SW480 (cell line): Measurements from ENCODE around the gene OVOL1.
"Not testable (repeated sequence)": the region's sequence is repeated elsewhere in the genome, so short reads cannot be mapped to it uniquely, and the experiment has no call there.

Experiments
- DNase-seq: peaks from one replicate; pipeline ENCODE4 v3.0.0-alpha.2; 2016; ENCODE audit warnings: low spot score

OVOL1 gene

DNA sequence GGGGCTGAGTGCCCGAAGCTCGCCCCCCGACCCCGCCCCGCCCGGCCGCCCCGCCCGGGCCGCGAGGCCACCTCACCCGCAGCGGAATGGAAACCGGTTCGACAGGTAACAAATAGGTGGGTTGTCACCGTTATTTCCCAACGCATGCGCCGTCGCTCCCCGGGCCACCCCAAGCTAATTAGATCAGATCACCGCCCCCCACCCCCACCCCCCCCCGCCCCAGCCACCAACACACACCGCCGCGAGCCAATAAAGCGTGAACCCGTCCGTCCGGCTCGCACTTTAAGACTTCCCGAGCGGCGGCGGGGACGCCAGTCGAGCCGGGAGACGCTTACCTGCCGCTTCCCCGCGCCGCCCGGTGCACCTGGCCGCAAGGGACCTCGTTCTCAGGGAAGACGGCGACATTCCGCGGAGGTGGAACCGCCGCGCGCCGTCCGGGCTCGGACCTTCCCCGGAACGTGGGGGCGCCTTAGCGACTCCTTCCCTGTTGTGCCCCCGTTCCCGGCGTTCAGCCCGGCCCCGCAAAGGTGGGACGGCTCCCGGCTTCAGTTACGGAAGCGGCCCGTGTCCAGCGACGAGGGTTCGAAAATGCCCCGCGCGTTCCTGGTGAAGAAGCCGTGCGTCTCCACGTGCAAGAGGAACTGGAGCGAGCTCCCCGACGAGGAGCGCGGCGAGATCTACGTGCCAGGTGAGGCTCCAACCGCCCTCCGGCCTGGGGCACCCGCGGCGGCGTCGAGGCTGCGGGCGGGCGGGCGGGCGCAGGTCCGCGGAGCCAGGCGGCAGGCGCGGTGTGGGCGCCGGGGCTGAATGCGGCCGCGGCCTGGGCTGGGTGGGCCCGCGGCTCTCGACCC, at the start of gene OVOL1:
Gene OVOL1 (plus strand): TSS at position 278 of the 851 bp plus-strand sequence. CDS start 311 bp downstream, at position 589.
- no peak for DNase-seq

DNA sequence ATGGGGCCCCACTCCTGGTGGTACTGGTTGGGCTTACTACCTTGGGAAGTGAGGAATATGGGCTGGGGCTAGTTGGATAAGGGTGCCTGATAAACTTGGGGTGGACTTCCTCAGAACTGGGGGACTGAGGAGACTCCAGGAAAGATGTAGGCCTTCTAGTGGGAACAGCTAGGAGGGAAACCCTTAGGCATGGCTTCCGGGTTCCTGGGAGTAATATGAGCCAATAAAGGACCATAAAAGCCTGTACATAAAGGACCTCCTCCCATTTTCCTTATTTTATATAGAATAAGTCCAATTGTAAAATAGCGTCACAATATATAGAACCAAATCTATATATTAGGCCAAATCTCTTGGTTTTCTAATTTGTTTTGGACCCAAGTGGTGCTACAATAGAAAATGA, 47.8 kb upstream of the OVOL1 start:
- no peak for DNase-seq

DNA sequence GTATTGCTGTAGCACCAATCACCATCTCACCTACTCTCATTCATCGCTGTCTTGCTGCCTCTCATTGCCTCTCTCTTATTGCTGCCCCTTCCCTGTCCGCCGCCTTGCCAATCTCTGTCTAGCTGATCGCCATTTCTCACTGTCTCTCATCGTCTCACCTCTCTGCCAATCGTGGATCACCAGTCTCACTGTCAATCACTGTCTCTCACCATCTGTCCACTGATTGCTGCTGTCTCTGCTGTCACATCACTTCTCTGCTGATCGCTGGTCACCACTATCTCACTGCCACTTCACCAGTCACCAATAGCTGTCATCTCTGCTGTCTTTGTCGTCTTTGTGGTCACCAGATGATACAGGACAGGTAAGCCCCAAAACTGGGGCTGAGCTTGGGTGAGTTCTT, 45.7 kb upstream of the OVOL1 start:
- DNase-seq = no peak

DNA sequence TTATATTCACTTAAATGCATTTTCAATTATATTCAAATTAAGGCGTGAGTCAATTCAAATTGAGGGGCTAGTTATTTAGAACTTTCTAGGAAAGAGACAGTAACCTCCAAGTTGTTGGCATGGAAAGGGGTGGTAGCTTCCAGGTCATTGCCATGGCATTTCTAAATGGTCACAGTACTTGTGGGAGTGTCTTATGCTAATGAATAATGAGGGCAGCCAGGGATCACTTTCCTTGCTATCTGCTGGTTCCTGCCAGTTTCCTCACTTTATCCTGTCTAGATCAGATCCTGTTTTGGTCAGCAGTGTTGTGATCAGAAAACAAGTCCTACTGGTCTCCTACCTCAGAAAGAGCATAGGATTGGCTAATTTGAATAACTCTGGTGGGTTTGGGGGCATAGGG, 44.5 kb upstream of the OVOL1 start:
- DNase-seq = no peak

DNA sequence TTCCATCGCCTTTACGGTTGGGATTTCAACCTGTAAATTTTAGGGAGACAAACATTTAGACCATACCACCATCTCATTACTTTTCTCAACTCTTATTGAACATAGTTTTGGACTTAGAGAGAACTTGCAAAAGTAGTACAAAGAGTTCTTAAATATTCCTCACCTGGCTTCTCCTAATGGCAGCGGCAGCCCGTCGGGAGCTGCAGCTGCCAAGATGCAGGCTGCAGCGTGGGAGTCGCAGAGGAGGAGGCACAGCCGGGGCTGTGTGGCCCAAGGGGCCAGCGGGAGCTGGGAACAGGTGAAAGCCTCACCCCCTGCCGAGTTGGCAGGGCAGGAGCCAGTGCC, 43.2 kb upstream of the OVOL1 start:
- no peak for DNase-seq

DNA sequence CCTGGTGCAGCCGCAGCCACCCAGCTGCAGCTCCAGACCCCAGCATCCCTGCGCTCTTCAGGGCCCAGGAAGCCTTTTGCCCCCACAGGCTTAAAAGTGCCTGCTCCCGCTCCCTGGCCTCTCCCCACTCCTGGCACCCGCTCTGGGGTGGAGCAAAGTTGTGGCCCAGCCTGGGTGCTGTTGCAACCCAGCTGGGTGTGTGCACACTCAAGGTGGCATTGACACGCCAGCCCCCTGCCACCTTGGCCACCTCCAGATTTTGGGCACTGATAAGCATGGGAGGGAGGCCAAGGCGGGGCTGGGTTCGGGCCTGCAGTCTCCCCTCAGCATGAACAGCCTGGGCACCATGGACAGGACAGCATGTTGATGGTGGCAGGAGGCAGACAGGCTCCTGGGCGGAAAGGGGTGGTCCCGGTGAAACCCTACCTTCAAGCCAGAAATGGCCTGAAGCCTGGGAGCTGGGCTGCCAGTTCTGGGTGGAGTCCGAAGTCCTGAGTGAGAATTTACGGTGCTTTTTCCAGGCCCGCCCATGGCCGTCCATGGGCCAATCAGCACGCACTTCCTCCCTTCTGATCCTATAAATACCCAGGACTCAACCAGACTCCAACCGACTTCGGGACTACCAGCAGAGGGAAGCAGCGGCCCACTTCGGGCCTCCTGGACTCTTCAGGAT, 42.7 kb upstream of the OVOL1 start:
- DNase-seq = peak; percentile 77

DNA sequence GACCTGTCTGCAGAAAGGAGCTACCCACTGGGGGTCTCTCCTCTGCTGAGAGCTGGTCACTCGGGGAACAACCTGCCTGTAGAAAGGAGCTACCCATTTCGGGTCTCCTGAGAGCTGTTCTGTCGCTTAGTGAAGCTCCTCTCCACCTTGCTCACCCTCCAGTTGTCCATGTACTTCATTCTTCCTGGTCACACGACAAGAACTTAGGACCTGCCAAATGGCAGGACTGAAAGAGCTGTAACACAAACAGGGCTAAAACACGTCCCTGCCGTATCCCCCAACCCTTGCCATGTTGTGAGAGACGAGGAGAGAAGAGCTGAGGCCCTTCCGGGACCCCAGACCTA, 42.2 kb upstream of the OVOL1 start:
- no peak for DNase-seq

DNA sequence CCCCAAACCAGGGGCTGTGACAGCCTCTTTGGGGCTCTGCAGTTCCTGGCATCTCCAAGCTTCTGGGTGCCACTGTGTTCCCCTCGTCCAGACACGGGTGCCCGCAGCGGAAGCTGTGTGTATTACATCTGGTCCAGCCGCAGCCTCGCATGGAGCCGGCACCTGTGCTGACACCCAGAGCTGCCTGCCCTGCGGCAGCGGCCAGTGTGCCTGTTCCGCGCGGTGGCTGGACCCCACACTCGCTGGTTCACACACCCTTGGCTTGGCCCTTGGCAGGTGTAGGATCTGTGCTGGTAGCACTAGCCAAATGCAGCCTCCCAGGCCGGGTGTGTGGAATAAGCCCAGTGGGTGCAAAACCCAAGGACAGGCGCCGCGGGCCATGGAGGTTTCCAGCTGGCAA, 41.8 kb upstream of the OVOL1 start:
- DNase-seq = no peak

DNA sequence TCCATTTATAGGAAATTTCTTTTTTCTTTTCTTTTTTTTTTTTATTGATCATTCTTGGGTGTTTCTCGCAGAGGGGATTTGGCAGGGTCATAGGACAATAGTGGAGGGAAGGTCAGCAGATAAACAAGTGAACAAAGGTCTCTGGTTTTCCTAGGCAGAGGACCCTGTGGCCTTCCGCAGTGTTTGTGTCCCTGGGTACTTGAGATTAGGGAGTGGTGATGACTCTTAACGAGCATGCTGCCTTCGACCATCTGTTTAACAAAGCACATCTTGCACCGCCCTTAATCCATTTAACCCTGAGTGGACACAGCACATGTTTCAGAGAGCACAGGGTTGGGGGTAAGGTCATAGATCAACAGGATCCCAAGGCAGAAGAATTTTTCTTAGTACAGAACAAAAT, 24.7 kb upstream of the OVOL1 start:
- not testable (repeated sequence) for DNase-seq

DNA sequence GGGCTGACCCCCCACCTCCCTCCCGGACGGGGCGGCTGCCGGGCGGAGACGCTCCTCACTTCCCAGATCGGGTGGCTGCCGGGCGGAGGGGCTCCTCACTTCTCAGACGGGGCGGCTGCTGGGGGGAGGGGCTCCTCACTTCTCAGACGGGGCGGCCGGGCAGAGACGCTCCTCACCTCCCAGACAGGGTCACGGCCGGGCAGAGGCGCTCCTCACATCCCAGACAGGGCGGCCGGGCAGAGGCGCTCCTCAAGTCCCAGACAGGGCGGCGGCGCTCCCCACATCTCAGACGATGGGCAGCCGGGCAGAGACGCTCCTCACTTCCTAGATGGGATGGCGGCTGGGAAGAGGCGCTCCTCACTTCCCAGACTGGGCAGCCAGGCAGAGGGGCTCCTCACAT, 24.0 kb upstream of the OVOL1 start:
- not testable (repeated sequence) for DNase-seq

DNA sequence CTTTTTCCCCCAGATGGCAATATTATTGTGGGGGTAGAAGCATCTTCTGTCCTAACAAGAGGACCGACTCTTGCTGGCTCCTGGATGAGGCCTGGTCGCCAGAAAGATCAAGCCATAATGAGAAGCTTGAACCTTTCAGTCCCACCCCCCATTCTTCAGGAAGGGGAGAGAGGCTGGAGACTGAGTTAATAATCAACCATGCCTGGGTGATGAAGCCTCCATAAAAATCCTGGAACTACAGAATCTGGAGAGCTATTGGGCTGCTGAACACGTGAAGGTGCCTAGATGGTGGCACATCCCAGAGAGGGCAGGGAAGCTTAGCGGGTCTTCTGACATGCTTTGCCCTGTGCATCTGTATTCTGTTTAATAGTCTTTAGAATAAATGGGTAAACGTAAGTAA, 22.4 kb upstream of the OVOL1 start:
- DNase-seq = no peak

DNA sequence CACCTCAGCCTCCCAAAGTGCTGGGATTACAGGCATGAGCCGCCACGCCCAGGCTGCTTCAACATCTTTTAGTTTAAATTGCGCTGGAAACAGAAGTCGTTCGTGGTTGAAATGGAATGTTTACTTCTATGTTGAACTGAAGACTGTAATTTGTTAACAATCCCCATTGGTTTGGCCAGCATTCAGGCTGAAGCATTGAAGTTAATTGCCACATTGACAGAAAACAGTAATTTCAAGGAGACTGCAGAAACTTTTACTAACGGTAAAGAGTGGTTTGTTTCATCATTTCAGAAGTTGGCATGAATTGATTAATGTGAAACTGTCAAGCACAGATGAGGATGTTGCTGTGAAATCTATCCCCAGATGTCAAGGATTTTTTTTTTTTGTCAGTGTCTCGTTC, 20.3 kb upstream of the OVOL1 start:
- no peak for DNase-seq

DNA sequence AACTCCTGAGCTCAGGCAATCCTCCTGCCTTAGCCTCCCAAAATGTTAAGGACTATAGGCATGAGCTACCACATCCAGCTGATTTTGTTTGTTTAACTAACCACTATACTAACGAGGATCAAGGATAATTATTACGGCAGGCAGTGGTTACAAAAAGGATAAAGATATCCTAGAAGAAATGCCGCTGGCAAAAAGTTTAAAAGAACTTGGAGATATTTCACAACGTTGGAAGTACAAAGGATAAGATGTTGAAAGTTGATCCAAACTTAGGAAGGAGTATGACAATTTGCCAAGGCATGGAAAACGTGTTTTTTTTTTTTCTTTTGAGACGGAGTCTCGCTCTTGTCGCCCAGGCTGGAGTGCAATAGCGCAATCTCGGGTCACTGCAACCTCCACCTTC, 19.5 kb upstream of the OVOL1 start:
- DNase-seq = no peak

DNA sequence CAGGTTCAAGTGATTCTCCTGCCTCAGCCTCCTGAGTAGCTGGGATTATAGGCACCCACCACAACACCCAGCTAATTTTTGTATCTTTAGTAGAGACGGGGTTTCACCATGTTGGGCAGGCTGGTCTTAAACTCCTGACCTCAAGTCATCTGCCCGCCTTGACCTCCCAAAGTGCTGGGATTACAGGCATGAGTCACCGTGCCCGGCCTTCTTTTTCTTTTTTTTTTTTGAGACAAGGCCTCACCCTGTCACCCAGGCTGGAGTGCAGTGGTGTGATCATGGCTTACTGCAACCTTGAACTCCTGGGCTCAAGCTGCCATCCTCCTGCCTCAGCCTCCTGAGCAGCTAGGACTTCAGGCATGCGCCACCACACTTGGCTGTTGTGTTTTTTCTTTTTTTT, 19.1 kb upstream of the OVOL1 start:
- DNase-seq = not testable (repeated sequence)

DNA sequence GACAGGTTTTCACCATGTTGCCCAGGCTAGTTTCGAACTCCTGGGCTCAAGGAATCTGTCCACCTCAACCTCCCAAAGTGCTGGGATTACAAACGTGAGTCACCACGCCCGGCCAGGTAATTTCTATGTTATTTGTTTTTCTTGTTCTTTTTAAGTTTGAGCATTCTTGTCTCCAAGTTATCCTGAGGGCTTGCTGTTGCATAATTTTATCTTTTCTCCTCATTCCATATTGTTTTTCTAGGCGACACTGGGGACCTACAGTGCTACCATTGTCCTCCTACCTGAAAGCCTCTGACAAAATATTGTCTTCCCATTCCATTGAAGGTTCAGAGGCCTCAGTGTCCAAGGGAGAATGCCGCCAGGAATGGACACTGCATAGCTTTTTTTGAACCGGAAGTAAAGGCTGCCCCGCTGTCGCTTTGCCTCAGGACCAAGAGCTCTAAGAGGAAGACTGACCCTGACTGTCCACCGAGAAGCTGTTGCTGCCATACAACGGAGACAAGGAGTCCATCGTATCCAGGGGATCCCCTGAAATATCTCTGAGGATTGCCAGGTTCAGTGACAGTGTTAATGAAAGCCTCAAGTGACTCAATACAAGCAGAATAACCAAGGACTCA, 15.8 kb upstream of the OVOL1 start:
- DNase-seq = no peak

DNA sequence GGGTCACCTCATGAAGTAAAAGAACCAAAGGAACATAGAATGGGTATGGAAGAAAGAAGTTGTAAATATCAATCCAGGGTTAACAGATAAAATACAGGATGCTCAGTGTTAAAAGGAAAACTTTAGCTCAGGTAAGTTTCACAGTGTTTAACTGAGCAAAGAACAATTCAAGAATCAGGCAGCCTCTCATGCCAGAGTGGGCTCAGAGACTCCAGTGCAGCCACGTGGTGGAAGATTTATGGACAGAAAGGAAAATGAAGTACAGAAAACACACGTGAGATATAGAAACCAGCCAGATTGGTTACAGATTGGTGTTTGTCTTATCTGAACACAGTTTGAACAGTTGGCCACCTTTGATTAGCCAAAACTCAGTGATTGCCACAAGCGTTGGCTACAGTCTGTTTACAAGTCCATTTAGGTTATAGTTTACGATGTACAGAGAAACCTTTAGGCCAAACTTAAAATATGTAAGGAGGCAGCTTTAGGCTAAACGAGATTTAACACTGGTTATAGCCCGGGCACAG, 15.2 kb upstream of the OVOL1 start:
- DNase-seq = no peak

DNA sequence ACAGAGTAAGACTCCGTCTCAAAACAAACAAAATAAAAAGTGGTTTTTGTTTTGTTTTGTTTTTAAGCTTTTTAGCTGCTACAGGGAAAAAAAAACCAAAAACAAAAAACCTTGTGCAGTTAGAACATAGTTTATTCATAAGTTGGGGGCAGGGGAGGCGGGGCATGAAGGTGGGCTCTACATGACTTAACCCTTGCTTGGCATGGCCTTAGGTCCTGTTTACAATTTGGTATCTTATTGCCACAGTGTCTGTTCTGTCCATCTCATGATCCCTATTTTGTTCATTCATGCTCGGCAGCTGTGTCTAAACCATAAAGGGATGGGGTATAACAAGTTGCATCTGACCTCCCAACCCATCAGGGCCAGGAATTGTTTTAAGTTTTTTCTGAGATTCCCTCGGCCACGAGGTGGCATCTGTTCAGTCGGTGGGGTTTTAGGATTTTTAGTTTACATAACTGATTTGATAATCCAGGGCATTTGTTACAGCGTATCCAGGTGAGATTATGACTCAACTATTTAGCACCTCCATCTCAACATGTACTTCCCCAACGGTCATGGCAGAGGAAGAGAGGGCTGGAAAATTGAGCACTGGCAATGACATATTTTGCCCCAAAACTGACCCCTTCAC, 13.0 kb upstream of the OVOL1 start:
- DNase-seq = no peak

DNA sequence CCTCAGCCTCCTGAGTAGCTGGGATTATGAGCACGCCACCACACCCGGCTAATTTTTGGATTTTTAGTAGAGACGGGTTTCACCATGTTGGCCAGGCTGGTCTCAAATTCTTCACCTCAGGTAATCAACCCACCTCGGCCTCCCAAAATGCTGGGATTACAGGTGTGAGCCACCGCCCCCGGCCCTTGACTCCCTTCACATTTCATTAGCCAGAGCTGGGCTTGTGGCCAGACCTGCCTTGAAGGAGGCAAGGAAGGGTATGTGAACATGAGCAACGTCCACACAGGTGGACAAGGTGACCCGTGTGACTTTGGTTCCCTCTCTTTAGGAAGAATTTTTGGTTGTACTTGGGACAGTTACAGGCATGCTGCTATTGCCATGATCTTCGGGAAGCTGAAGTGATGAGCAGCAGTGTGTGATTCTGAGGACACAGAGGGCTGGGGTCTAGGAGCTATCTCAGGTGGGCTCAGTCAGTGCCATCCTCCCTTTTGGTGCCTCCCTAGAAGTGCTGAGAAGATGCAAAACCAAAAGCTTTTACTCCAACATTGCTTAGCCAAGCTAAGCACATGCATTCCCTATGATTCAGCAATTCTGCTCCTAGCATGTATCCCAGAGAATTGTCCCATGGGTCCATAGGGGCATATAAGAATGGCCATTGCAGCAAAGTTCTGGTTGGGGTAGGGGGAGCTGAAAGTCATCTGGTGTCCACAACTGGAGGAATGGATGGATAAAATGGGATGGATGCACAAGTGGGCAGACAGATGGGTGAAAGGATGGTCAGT, 12.1 kb upstream of the OVOL1 start:
- no peak for DNase-seq

DNA sequence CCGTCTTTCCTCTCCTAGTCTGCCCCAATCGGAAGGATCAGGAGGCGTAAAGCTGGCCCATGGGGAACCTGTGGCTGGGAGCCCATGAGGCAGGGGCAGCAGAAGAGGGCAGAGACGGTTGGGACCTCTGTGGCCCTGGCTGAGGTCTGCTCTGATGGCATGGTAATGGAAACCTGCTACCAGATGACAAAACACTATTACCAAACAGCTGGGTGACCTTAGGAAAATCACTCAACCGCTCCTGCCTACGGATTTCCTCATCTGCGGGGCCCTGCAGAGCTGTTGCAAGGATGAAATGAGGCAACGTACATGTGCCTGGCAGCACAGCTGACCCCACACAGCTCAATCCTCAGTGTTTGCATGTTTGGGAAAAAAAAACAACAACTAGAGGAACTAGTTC, 10.7 kb upstream of the OVOL1 start:
- no peak for DNase-seq

DNA sequence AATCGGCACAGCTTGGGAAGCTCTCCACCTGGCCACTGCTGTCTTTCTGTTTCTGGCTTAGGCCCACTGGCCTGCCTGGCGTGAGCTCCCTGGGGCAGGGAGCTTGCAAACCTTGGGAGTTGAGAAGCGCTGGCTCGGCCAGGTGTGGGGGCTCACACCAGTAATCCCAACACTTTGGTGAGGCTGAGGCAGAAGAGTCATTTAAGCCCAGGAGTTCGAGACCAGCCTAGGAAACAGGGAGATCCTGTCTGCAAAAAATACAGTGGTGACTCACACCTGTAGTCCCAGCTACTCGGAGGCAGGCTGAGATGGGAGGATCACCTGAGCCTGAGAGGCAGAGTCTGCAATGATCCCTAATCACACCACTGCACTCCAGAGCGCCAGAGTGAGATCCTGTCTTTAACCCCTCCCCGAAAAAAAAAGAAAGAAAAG, 10.1 kb upstream of the OVOL1 start:
- DNase-seq = no peak

DNA sequence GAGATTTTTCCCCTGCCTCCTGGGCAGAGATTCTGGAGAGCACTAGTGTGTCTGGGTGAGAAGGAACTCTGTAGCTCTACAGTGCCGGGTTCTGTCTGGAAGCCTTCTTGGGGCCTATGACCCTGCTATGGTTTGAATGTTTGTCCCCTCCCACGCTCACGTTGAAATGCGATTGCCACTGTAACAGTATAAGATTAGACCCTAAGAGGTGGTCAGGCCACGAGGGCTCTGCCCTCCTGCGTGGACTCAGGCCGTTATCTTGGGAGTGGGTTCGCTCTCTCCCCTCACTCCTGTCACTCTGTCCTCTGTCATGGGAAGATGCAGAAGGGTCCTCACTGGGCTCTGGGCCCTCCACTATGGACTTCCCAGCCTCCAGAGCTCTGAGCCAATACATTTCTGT, 9.6 kb upstream of the OVOL1 start:
- DNase-seq = no peak

DNA sequence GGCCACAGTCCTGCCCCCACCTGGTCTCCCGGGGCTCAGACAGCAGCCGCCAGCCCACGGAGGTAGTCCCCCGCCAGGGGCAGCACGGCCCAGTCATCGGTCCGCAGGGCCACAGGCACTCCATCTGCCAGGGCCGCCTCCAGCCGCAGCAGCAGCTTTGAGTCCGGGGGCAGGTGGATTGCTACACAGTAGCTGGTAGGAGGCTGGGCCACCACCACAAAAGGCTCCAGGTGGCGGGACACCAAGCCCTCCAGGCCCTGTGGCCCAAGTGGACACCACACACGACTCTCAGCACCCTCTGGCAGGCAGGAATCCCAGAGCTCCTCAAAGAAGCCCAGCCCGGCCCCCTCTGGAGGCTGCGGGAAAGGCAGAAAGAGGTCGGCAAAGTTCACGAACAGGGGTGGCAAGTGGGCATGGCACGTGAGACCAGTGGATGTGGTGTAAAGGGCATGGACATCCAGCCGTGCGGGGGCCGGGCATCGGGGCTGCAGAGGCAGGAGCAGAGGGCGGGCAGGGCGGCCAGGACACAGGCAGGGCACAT, 9.0 kb upstream of the OVOL1 start:
- no peak for DNase-seq
